Thoracic aorta (tissue), 2 donors: ENCODE measurements around the gene FIP1L1. TPM values are rescaled to one million over a fixed set of nuclear protein-coding genes. Genes with fewer than 3 reads are reported as not detected.

ENCODE experiments used
- ATAC-seq: fragments of 150-250 bp; one replicate; pipeline ENCODE4 v1.8.0; 2017; ENCODE audit warnings: low read depth; ENCODE audit not compliant: insufficient number of reproducible peaks, low FRiP score
- DNase-seq: peaks from one replicate; pipeline ENCODE4 v3.0.0-alpha.2; 2020; ENCODE audit warnings: low spot score
- H3K27ac ChIP-seq, 2 donors: fragments of 200-600 bp; sonication (generic); 1 replicate in 1 of 2; 2 replicates in 1 of 2; pipeline ENCODE4 v1.5.1; 2016; ENCODE audit warnings: mild to moderate bottlenecking in 2 of 2, moderate library complexity in 2 of 2
- H3K27me3 ChIP-seq: fragments of 200-600 bp; sonication (generic); replicated peaks from 2 replicates; pipeline ENCODE4 v1.6.0; 2016; ENCODE audit warnings: mild to moderate bottlenecking; ENCODE audit not compliant: insufficient read depth
- H3K36me3 ChIP-seq: fragments of 200-600 bp; sonication (generic); one replicate; pipeline ENCODE4 v1.5.1; 2016
- H3K4me1 ChIP-seq, 2 donors: fragments of 200-600 bp; sonication (generic); 1 replicate in 1 of 2; 2 replicates in 1 of 2; pipeline versions ENCODE4 v1.5.1 to v1.6.0; 2016; ENCODE audit warnings: low read depth in 2 of 2, mild to moderate bottlenecking in 1 of 2; ENCODE audit not compliant: control insufficient read depth in 1 of 2
- H3K4me3 ChIP-seq: fragments of 200-600 bp; sonication (generic); 2 replicates; pipeline ENCODE4 v1.5.1; 2016; ENCODE audit warnings: mild to moderate bottlenecking
- H3K9me3 ChIP-seq: fragments of 200-600 bp; sonication (generic); 2 replicates; pipeline ENCODE4 v1.5.1; 2016
- CTCF ChIP-seq: fragments of 200-600 bp; sonication (generic); IDR thresholded peaks from one replicate; pipeline ENCODE4 v1.5.1; 2019; ENCODE audit warnings: antibody characterized with exemption
- total RNA-seq, 2 donors: library from RNA; depleted of rRNA; stranded (reverse); fragments of >200 nt; gene quantifications; one replicate each; pipeline versions ENCODE4 v1.1.0 to v1.2.3, GENCODE V29; 2016

FIP1L1 gene
- total RNA-seq, 2 donors from 2014 or later: 29.5 to 57.9 TPM

- no peak for DNase-seq
- Histone ChIP-seq H3K4me1 (peaks cover 4 to 13% of the 10 kb centered on the region in 2 donors), H3K4me3 (no peak overlapping the region), H3K27me3 (no peaks in the 10 kb centered on the region), H3K27ac (no peak overlapping the region), H3K36me3 (no peaks in the 10 kb centered on the region), H3K9me3 (no peaks in the 10 kb centered on the region)
- no peak for ATAC-seq
- TF ChIP-seq CTCF: no peak
Measured at GRCh38 chr4:53477636-53478035, 100.2 kb downstream of the FIP1L1 start.

- no peaks in the 10 kb centered on the region for H3K9me3 ChIP-seq
- TF ChIP-seq CTCF: no peak
- peak; percentile 74 for ATAC-seq
- H3K4me3 ChIP-seq: no peak overlapping the region
- H3K27me3 ChIP-seq: no peaks in the 10 kb centered on the region
- no peaks in the 10 kb centered on the region for H3K36me3 ChIP-seq
- H3K27ac ChIP-seq: peak overlapping the region in 1 of 2 donors; percentile 31
- no peak for DNase-seq
- peaks cover 4 to 13% of the 10 kb centered on the region in 2 donors for H3K4me1 ChIP-seq
Measured at GRCh38 chr4:53478671-53479456, 101.4 kb downstream of the FIP1L1 start.

- no peak for ATAC-seq
Measured at GRCh38 chr4:53479736-53480525, 102.5 kb downstream of the FIP1L1 start.

GRCh38 chr4:53480909-53481308, 103.5 kb downstream of the FIP1L1 start:
- no peaks in the 10 kb centered on the region for H3K9me3 ChIP-seq
- H3K27me3 ChIP-seq: no peaks in the 10 kb centered on the region
- no peak for TF ChIP-seq CTCF
- H3K27ac ChIP-seq: no peak overlapping the region
- no peaks in the 10 kb centered on the region for H3K36me3 ChIP-seq
- DNase-seq (no peak), ATAC-seq (no peak)
- no peak overlapping the region for H3K4me3 ChIP-seq
- H3K4me1 ChIP-seq: peaks cover 4 to 12% of the 10 kb centered on the region in 2 donors

More at GRCh38 chr4:53479736-53480525, 102.5 kb downstream of the FIP1L1 start:
- H3K9me3 ChIP-seq: no peaks in the 10 kb centered on the region
- H3K4me1 ChIP-seq: peaks cover 4 to 13% of the 10 kb centered on the region in 2 donors
- DNase-seq: no peak
- no peaks in the 10 kb centered on the region for H3K27me3 ChIP-seq
- no peak for TF ChIP-seq CTCF
- H3K27ac ChIP-seq: peak overlapping the region in 1 of 2 donors; percentile 9
- no peaks in the 10 kb centered on the region for H3K36me3 ChIP-seq
- no peak overlapping the region for H3K4me3 ChIP-seq

- DNase-seq: no peak
- Histone ChIP-seq H3K4me1 (peaks cover 4 to 5% of the 10 kb centered on the region in 2 donors), H3K36me3 (no peaks in the 10 kb centered on the region), H3K27me3 (no peaks in the 10 kb centered on the region), H3K27ac (no peak overlapping the region), H3K9me3 (no peaks in the 10 kb centered on the region), H3K4me3 (no peak overlapping the region)
- no peak for ATAC-seq
- TF ChIP-seq CTCF: no peak
Measured at GRCh38 chr4:53481586-53481985, 104.1 kb downstream of the FIP1L1 start.
